Esophagus squamous epithelium (tissue), 5 donors: ENCODE results near the gene NME3. TPM values are rescaled to one million over a fixed set of nuclear protein-coding genes. Genes with fewer than 3 reads are reported as not detected.
A peak's percentile ranks its signal among the peaks of the same experiment; 100 is the strongest.

Experiments
- DNase-seq: peaks from one replicate; lab custom pipeline; 2025; lab: John Stamatoyannopoulos, UW
- H3K27ac ChIP-seq, 4 donors: fragments of 200-600 bp; sonication (generic); one replicate each; pipeline ENCODE4 v1.5.1; 2016 to 2019; ENCODE audit warnings: mild to moderate bottlenecking in 1 of 4
- H3K27me3 ChIP-seq, 4 donors: fragments of 200-600 bp; sonication (generic); 1 replicate in 3 of 4; 2 replicates in 1 of 4; pipeline versions ENCODE4 v1.5.1 to v1.6.0; 2017 to 2021; ENCODE audit warnings: antibody characterized with exemption in 1 of 4
- H3K36me3 ChIP-seq, 3 donors: fragments of 200-600 bp; sonication (generic); one replicate each; pipeline ENCODE4 v1.5.1; 2016 to 2019
- H3K4me1 ChIP-seq, 3 donors: fragments of 200-600 bp; sonication (generic); one replicate each; pipeline ENCODE4 v1.5.1; 2017 to 2019
- H3K4me3 ChIP-seq, 4 donors: fragments of 200-600 bp; sonication (generic); 1 replicate in 3 of 4; 2 replicates in 1 of 4; pipeline ENCODE4 v1.5.1; 2016 to 2019; ENCODE audit warnings: mild to moderate bottlenecking in 2 of 4, moderate library complexity in 1 of 4
- H3K9me3 ChIP-seq, 3 donors: fragments of 200-600 bp; sonication (generic); one replicate each; pipeline ENCODE4 v1.5.1; 2016 to 2019
- POLR2A ChIP-seq, 4 donors: fragments of 450-650 bp; IDR thresholded peaks; one replicate each; pipeline ENCODE4 v1.6.1; 2017; ENCODE audit warnings: antibody characterized with exemption in 4 of 4, mild to moderate bottlenecking in 4 of 4, moderate library complexity in 3 of 4
- WGBS, 2 donors: methylation state at CpG; one replicate each; pipeline ENCODE4 v1.1.5; 2018; 5-methylcytosine and 5-hydroxymethylcytosine counted together
- intact Hi-C: fragments of 100-400 bp; cut with DNase I; formaldehyde crosslinking; loops from one replicate; pipeline ENCODE4 v1.15.0; 2022
- total RNA-seq, 4 donors: library from RNA; depleted of rRNA; stranded (reverse); fragments of >200 nt; gene quantifications; one replicate each; pipeline ENCODE4 v1.1.0, GENCODE V29; 2016
- TF ChIP-seq, protein P1 (sequence below), 6 experiments: fragments of 450-650 bp in 4 of 6; fragments of 200-600 bp in 2 of 6; sonication (generic) in 2 of 6; IDR thresholded peaks; one replicate each; pipeline ENCODE4 v1.5.1; 2016 to 2019; ENCODE audit warnings: antibody characterized with exemption in 6 of 6, mild to moderate bottlenecking in 4 of 6, moderate library complexity in 4 of 6
- donor health status: DM: yes; HTN: yes; CAD: no.

NME3 gene
- total RNA-seq, 4 donors from 2014 or later, result 30.2 to 57.1 (median 53.6) TPM

DNA sequence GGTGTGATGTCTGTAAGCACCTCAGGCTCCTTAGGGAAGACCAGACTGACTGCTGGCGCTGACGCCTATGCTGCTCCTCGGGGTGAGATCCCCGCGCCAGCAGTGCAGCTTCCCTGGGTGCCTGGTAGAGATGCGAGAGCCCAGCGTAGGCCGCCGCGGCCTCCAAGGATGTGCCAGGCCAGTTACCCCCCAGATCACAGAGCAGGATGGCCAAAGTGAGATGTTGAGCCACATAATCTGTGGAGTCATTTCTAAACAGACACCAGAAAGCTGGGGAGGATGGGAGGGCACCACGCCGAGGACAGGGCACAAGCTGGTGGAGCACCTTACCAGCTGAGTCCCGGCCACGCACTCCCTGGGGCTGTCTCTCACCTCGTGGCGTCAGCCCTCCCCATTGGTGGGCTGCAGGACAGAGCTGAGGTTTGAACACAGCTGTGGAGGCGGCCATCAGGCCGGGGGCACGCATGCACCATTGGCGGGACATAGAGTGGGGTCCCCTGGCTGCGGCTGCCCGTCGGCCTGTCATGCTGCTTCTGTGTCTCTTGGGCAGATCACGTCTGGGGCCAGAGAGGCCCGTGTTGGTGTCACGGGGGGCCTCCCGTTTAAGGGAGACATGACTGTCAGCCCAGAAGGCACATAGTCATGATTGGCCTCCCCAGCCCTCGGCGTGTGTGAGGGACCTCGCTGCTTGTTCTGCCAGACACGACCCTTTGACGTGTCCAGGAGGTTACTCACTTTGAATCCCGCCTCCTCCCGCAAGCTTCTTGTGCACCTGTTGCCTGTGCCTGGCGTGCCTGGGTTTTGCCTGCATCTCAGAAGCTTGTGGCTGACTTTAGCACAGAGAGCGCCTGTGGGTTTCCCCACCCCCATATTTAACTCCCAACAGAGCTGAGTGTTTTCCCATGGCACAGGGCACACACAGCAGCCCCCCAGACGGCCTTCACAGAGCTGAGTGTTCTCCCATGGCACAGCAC, 43.4 kb downstream of the NME3 start:
- WGBS, 2 donors, result 90 to 93% methylated on average over 8 to 11 of the region's 37 CpGs
- no peak for DNase-seq
- TF ChIP-seq, protein P1, sequence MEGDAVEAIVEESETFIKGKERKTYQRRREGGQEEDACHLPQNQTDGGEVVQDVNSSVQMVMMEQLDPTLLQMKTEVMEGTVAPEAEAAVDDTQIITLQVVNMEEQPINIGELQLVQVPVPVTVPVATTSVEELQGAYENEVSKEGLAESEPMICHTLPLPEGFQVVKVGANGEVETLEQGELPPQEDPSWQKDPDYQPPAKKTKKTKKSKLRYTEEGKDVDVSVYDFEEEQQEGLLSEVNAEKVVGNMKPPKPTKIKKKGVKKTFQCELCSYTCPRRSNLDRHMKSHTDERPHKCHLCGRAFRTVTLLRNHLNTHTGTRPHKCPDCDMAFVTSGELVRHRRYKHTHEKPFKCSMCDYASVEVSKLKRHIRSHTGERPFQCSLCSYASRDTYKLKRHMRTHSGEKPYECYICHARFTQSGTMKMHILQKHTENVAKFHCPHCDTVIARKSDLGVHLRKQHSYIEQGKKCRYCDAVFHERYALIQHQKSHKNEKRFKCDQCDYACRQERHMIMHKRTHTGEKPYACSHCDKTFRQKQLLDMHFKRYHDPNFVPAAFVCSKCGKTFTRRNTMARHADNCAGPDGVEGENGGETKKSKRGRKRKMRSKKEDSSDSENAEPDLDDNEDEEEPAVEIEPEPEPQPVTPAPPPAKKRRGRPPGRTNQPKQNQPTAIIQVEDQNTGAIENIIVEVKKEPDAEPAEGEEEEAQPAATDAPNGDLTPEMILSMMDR (IDR thresholded peaks at IDR 0.05), result no peak
- TF ChIP-seq POLR2A (IDR thresholded peaks at IDR 0.05), result no peak

DNA sequence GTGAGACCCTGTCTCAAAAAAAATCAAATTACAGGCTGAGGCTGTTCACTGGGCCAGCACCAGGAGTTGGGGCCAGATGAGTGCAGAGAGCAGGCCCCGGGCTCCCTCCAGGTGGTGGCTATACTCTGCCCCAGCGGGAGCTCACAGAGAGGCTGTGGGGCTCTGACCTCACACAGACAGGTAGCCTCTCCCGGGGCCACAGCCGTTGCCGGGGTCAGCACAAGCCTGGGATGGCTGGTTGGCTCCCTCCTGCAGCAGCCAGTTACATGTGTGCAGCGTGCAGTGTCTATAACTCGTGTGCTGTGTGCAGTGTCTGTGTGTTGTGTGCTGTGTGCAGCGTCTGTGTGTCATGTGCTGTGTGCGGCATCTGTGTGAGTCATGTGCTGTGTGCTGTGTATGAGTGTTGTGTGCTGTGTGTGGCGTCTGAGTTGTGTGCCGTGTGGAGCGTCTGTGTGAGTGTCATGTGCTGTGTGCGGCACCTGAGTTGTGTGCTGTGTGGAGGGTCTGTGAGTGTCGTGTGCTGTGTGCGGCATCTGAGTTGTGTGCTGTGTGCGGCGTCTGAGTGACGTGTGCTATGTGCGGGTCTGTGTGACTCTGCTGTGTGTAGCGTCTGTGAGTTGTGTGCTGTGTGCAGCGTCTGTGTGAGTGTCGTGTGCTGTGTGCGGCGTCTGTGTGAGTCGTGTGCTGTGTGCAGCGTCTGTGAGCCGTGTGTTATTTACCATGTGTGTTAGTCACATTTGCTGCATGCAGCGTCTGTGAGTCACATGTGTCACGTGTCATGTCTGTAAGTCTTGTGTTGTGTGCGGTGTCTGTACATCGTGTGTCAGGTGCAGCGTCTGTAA, 44.5 kb downstream of the NME3 start:
- Histone ChIP-seq H3K27ac (no peak overlapping the region), H3K4me1 (peaks cover 15 to 24% (median 15%) of the 10 kb centered on the region in 3 donors), H3K4me3 (no peak overlapping the region), H3K36me3 (peaks cover 18 to 79% (median 36%) of the 10 kb centered on the region in 3 donors), H3K9me3 (no peaks in the 10 kb centered on the region), H3K27me3 (no peaks in the 10 kb centered on the region)
- TF ChIP-seq POLR2A (IDR thresholded peaks at IDR 0.05), result no peak
- TF ChIP-seq, protein P1 (IDR thresholded peaks at IDR 0.05), result no peak
- no peak for DNase-seq
- intact Hi-C loops, result no loop called here
- WGBS, 2 donors, result 92 to 95% methylated on average over 22 to 29 of the region's 32 CpGs

More for the DNA sequence above, 43.4 kb downstream of the NME3 start:
- Histone ChIP-seq H3K9me3 (no peaks in the 10 kb centered on the region), H3K4me3 (no peak overlapping the region), H3K27me3 (no peaks in the 10 kb centered on the region), H3K4me1 (peaks cover 5 to 13% (median 6%) of the 10 kb centered on the region in 3 donors), H3K27ac (no peak overlapping the region), H3K36me3 (peaks cover 21 to 89% (median 36%) of the 10 kb centered on the region in 3 donors)
- intact Hi-C loops, result no loop called here

DNA sequence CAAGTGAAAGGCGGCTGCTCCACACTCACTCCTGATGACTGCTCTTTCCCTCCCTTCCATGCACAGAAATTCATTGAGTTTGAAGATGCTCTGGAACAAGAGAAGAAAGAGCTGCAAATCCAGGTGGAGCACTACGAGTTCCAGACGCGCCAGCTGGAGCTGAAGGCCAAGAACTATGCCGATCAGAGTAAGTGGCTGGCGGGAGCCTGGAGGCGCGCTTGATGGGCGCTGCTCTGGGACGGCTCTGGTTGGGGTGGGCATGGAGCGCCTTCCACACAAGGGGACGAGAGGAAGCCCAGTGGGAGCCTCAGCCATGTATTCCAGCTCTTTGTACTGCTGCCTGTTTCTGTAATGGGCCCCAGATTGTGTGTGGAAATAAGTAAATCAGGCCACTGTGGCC, 46.9 kb downstream of the NME3 start:
- no peak for DNase-seq
- TF ChIP-seq, protein P1 (IDR thresholded peaks at IDR 0.05), result no peak
- TF ChIP-seq POLR2A (IDR thresholded peaks at IDR 0.05), result no peak
- Histone ChIP-seq H3K4me1 (peaks cover 19 to 41% (median 22%) of the 10 kb centered on the region in 3 donors), H3K27me3 (no peaks in the 10 kb centered on the region), H3K36me3 (peaks cover 11 to 55% (median 34%) of the 10 kb centered on the region in 3 donors), H3K4me3 (no peak overlapping the region), H3K27ac (no peak overlapping the region), H3K9me3 (no peaks in the 10 kb centered on the region)
- intact Hi-C loops, result no loop called here
- WGBS, 2 donors, result 87 to 90% methylated on average over 2 to 11 of the region's 12 CpGs

DNA sequence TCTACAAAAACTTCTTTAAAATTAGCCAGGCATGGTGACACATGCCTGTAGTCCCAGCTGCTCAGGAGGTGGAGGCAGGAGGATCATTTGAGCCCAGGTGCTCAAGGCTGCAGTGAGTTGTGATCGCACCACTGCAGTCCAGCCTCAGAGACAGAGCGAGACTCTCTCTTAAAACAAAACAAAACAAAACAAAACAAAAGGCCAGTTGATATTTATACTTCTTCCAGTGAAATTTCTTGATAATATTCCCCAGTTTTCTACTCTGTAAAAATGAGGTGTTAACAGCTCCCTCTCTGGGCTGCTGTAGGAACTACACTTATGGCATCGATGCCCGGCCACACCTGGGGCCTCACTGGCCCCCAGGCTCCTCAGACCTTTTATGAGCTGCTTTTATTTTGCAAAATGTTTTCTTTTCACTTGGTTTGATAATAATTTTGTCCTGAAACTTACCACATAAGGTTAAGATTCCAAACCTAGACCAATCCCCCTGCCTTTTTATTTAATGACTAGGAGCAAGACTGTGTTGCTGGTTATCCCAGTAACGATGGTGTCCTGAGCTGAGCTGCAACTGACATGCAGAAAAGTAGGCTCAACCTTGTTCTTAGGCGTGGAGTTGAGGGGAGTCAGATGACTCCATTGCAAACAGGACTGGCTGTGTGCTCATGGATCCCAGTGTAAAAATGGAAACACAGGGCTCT, 47.7 kb downstream of the NME3 start:
- Histone ChIP-seq H3K9me3 (no peaks in the 10 kb centered on the region), H3K27ac (peak overlapping the region; percentile 64 to 84 (median 72)), H3K36me3 (peaks cover 4 to 46% (median 25%) of the 10 kb centered on the region in 3 donors), H3K4me1 (peaks cover 19 to 49% (median 22%) of the 10 kb centered on the region in 3 donors), H3K27me3 (no peaks in the 10 kb centered on the region), H3K4me3 (no peak overlapping the region)
- DNase-seq, result no peak
- intact Hi-C loops, result no loop called here
- 34 to 35% methylated on average over 4 to 6 of the region's 6 CpGs for WGBS, 2 donors
- TF ChIP-seq POLR2A (IDR thresholded peaks at IDR 0.05), result no peak
- TF ChIP-seq, protein P1 (IDR thresholded peaks at IDR 0.05), result peak; percentile 45 to 84 (median 81)
